GM10266 (cell line): ENCODE data around the gene TNFSF9.
"Not testable (repeated sequence)": the region's sequence is repeated elsewhere in the genome, so short reads cannot be mapped to it uniquely, and the experiment has no call there.

Source experiments
- DNase-seq: peaks from one replicate; pipeline ENCODE4 v3.0.0; 2012; ENCODE audit errors: extremely low spot score
- CTCF ChIP-seq: IDR thresholded peaks from 2 replicates; pipeline ENCODE4 v1.5.1; 2012; ENCODE audit warnings: mild to moderate bottlenecking, low read depth; ENCODE audit not compliant: control insufficient read depth, insufficient read depth; ENCODE audit errors: missing control alignments

The TNFSF9 gene

GRCh38 chr19:6556043-6556449 lies 25.2 kb downstream of the TNFSF9 start:
- TF ChIP-seq CTCF = no peak
- no peak for DNase-seq

- DNase-seq = peak; percentile 19
These were observed 25.8 kb downstream of the TNFSF9 start for GRCh38 chr19:6556480-6557195.

GRCh38 chr19:6562437-6562836 lies 31.6 kb downstream of the TNFSF9 start:
- DNase-seq = not testable (repeated sequence)

More at GRCh38 chr19:6556480-6557195, 25.8 kb downstream of the TNFSF9 start:
- no peak for TF ChIP-seq CTCF

GRCh38 chr19:6564393-6564792 lies 33.6 kb downstream of the TNFSF9 start:
- TF ChIP-seq CTCF = no peak
- DNase-seq = no peak

- not testable (repeated sequence) for DNase-seq
These were observed 35.9 kb downstream of the TNFSF9 start for GRCh38 chr19:6566727-6567126.

GRCh38 chr19:6568010-6568526 lies 37.2 kb downstream of the TNFSF9 start:
- TF ChIP-seq CTCF = no peak
- no peak for DNase-seq

- DNase-seq = no peak
- TF ChIP-seq CTCF = no peak
These were observed 38.0 kb downstream of the TNFSF9 start for GRCh38 chr19:6568816-6569215.

- no peak for TF ChIP-seq CTCF
- no peak for DNase-seq
These were observed 39.9 kb downstream of the TNFSF9 start for GRCh38 chr19:6570764-6571163.
